Glutamatergic neuron (in vitro differentiated cells): ENCODE measurements around the gene ARHGEF39. TPM values are rescaled to one million over a fixed set of nuclear protein-coding genes. Genes with fewer than 3 reads are reported as not detected.

ENCODE experiments used
- DNase-seq: peaks from one replicate; pipeline ENCODE4 v3.0.0; 2022
- H3K27ac Mint-ChIP-seq: one replicate; pipeline ENCODE4 v1.8.0; 2020; ENCODE audit warnings: mild to moderate bottlenecking, mixed read lengths, inconsistent platforms; ENCODE audit not compliant: unreplicated experiment
- H3K27me3 Mint-ChIP-seq: one replicate; pipeline ENCODE4 v1.8.0; 2020; ENCODE audit warnings: mild to moderate bottlenecking, moderate library complexity, mixed read lengths, inconsistent platforms; ENCODE audit not compliant: unreplicated experiment
- H3K36me3 Mint-ChIP-seq: one replicate; pipeline ENCODE4 v1.8.0; 2020; ENCODE audit warnings: mild to moderate bottlenecking, mixed read lengths, inconsistent platforms; ENCODE audit not compliant: unreplicated experiment
- H3K4me1 Mint-ChIP-seq: one replicate; pipeline ENCODE4 v1.8.0; 2020; ENCODE audit warnings: mild to moderate bottlenecking, low read depth, mixed read lengths, inconsistent platforms; ENCODE audit not compliant: unreplicated experiment
- H3K4me3 Mint-ChIP-seq: one replicate; pipeline ENCODE4 v1.8.0; 2020; ENCODE audit warnings: mild to moderate bottlenecking, mixed read lengths, inconsistent platforms; ENCODE audit not compliant: unreplicated experiment
- H3K9me3 Mint-ChIP-seq: one replicate; pipeline ENCODE4 v1.8.0; 2020; ENCODE audit warnings: mild to moderate bottlenecking, moderate library complexity, mixed read lengths, inconsistent platforms; ENCODE audit not compliant: unreplicated experiment
- total RNA-seq: library from RNA; stranded (reverse); fragmentation: NEBNext Ultra II Directional; extraction: Animal tissue kit (Norgen Biotek cat#: 25700); gene quantifications from one replicate; pipeline ENCODE4 v1.2.1, GENCODE V29; 2021; ENCODE audit not compliant: unreplicated experiment
- TF ChIP-seq, protein P1 (sequence below): fragments of 200-600 bp; sonication (generic); IDR thresholded peaks from one replicate; pipeline ENCODE4 v1.5.0; 2021; ENCODE audit not compliant: partially characterized antibody, unreplicated experiment

ARHGEF39 gene
- total RNA-seq, 1 donor from 2014 or later: 2.6 TPM

GRCh38 chr9:35669331-35670145 is 4.5 kb upstream of the ARHGEF39 start:
- no peak for DNase-seq
- Mint-ChIP-seq H3K27me3 (peaks cover 6% of the 10 kb centered on the region), H3K36me3 (peaks cover 4% of the 10 kb centered on the region), H3K27ac (no peak overlapping the region), H3K4me3 (no peak overlapping the region), H3K4me1 (no peaks in the 10 kb centered on the region), H3K9me3 (peaks cover 3% of the 10 kb centered on the region)
- TF ChIP-seq, protein P1, sequence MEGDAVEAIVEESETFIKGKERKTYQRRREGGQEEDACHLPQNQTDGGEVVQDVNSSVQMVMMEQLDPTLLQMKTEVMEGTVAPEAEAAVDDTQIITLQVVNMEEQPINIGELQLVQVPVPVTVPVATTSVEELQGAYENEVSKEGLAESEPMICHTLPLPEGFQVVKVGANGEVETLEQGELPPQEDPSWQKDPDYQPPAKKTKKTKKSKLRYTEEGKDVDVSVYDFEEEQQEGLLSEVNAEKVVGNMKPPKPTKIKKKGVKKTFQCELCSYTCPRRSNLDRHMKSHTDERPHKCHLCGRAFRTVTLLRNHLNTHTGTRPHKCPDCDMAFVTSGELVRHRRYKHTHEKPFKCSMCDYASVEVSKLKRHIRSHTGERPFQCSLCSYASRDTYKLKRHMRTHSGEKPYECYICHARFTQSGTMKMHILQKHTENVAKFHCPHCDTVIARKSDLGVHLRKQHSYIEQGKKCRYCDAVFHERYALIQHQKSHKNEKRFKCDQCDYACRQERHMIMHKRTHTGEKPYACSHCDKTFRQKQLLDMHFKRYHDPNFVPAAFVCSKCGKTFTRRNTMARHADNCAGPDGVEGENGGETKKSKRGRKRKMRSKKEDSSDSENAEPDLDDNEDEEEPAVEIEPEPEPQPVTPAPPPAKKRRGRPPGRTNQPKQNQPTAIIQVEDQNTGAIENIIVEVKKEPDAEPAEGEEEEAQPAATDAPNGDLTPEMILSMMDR: no peak

GRCh38 chr9:35667939-35668338 is 2.9 kb upstream of the ARHGEF39 start:
- H3K4me3 Mint-ChIP-seq: no peak overlapping the region
- TF ChIP-seq, protein P1: no peak
- H3K9me3 Mint-ChIP-seq: peaks cover 1% of the 10 kb centered on the region
- no peaks in the 10 kb centered on the region for H3K4me1 Mint-ChIP-seq
- no peak for DNase-seq
- H3K27ac Mint-ChIP-seq: no peak overlapping the region
- peaks cover 4% of the 10 kb centered on the region for H3K27me3 Mint-ChIP-seq
- peaks cover 4% of the 10 kb centered on the region for H3K36me3 Mint-ChIP-seq

DNA sequence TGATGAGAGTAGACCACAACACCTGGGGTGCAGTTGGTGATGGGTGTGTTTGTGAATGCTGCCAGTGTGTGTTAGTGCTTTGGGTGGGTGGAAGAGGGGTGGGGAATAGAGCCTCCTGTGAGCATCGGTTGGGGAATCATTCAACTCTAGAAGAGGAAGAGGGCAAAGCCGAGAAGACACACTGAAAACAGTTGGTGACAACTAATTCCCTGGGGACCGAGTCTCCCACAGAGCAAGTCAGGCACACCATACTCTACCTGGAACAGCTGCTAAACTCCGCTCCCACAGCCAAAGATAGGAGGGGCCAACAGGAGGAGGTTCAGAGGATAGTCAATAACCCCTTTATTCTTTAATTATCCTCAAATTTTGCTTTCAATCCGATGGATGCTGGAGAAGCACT is 1.6 kb upstream of the ARHGEF39 start:
- Mint-ChIP-seq H3K9me3 (peaks cover 1% of the 10 kb centered on the region), H3K4me3 (no peak overlapping the region)
- TF ChIP-seq, protein P1: no peak

GRCh38 chr9:35666045-35666444 is 1.1 kb upstream of the ARHGEF39 start:
- Mint-ChIP-seq H3K4me1 (no peaks in the 10 kb centered on the region), H3K27ac (no peak overlapping the region), H3K36me3 (peaks cover 4% of the 10 kb centered on the region), H3K27me3 (peaks cover 6% of the 10 kb centered on the region), H3K9me3 (peaks cover 1% of the 10 kb centered on the region), H3K4me3 (peak overlapping the region; percentile 80)
- DNase-seq: no peak
- TF ChIP-seq, protein P1: no peak

More for the DNA sequence above, 1.6 kb upstream of the ARHGEF39 start:
- H3K27ac Mint-ChIP-seq: no peak overlapping the region
- peaks cover 4% of the 10 kb centered on the region for H3K36me3 Mint-ChIP-seq
- DNase-seq: no peak
- H3K27me3 Mint-ChIP-seq: peaks cover 6% of the 10 kb centered on the region
- H3K4me1 Mint-ChIP-seq: no peaks in the 10 kb centered on the region

DNA sequence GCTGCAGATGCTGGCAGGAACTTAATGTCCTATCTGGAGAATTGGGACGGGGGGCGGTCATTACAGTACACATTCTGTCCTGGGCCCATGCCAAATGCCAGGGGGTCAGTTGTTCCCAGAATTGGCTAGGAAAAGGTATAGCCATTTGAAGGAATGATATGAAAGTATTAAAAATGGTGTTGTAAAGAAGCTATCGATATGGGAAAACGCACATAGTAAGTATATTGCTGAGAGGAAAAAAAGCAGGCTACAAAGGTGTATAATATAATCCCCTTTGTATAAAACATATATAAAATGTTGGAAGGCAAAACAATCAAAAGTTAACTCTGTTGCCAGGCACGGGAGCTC is 450 bp upstream of the ARHGEF39 start:
- H3K4me1 Mint-ChIP-seq: peaks cover 3% of the 10 kb centered on the region
- peaks cover 7% of the 10 kb centered on the region for H3K27me3 Mint-ChIP-seq
- no peak for DNase-seq
- H3K36me3 Mint-ChIP-seq: peaks cover 4% of the 10 kb centered on the region
- peak overlapping the region; percentile 80 for H3K4me3 Mint-ChIP-seq
- H3K27ac Mint-ChIP-seq: no peak overlapping the region
- TF ChIP-seq, protein P1: no peak
- peaks cover 1% of the 10 kb centered on the region for H3K9me3 Mint-ChIP-seq
